ENCODE measurements around the gene HLA-DRB1. TPM values are rescaled to one million over a fixed set of nuclear protein-coding genes. Genes with fewer than 3 reads are reported as not detected.
"Not testable (repeated sequence)": the region's sequence is repeated elsewhere in the genome, so short reads cannot be mapped to it uniquely, and the experiment has no call there.

Gene HLA-DRB1
- total and polyA plus RNA-seq, 2 donors: 10.2 to 107 TPM

DNA sequence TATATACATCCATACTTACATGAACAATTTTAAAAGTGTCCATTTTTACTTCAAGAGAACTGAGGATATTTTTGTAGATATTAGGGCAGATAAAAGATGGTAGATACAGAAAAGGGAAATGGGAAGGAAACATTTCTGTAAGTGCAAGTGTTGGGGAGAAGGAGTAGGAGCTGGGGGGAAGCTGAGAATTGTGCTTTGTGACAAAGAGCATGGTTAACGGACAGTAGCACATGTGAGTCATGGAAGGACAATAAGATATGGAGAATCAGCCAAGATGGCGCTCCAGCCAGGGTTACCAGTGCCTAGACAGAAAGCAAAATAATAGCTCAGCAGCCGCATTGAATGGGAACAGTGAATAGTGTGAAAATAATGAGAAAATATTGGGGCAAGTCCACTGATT is 12.7 kb upstream of the HLA-DRB1 start:
- 58% methylated on average over 3 of the region's 3 CpGs for WGBS

DNA sequence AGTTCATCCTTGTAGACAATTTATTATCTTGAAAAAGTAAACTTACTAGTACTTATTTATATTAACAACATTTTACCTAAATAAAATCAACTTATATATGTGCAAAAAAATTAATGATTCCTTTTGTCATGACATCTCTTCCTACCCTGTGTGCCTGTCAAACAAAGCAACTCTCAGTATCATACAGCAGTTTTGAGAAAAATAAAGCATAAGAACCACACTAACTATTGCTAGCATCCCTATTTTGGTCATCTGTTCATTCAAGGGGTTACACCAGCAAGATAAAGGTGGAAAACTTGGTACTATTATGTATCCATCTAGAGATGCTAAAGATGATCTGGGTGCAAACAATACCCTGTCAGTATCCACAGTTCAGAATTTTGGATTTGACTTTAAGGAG is 7.4 kb upstream of the HLA-DRB1 start:
- DNase-seq (ENCODE audit: extremely low spot score): no peak
- Histone ChIP-seq H3K4me1 (ENCODE audit: insufficient read depth) (no peaks in the 10 kb centered on the region), H3K36me3 (ENCODE audit: insufficient read depth) (no peaks in the 10 kb centered on the region), H3K4me3 (ENCODE audit: low read depth, low read length) (no peak overlapping the region), H3K27ac (ENCODE audit: low read depth) (no peak overlapping the region)

More for the DNA sequence above, 12.7 kb upstream of the HLA-DRB1 start:
- H3K4me3 ChIP-seq (ENCODE audit: low read depth, low read length): no peak overlapping the region
- no peak for DNase-seq (ENCODE audit: extremely low spot score)
- no peaks in the 10 kb centered on the region for H3K4me1 ChIP-seq (ENCODE audit: insufficient read depth)
- no peak overlapping the region for H3K27ac ChIP-seq (ENCODE audit: low read depth)
- no peaks in the 10 kb centered on the region for H3K36me3 ChIP-seq (ENCODE audit: insufficient read depth)

GRCh38 chr6:32590713-32591112 is 1.1 kb upstream of the HLA-DRB1 start:
- WGBS: 87% methylated on average over 10 of the region's 10 CpGs
- H3K4me1 ChIP-seq (ENCODE audit: insufficient read depth); DNase-seq (ENCODE audit: extremely low spot score); H3K36me3 ChIP-seq (ENCODE audit: insufficient read depth); H3K27ac ChIP-seq (ENCODE audit: low read depth); H3K4me3 ChIP-seq (ENCODE audit: low read depth, low read length): not testable (repeated sequence)

- DNase-seq (ENCODE audit: extremely low spot score): no peak
- Histone ChIP-seq H3K36me3 (ENCODE audit: insufficient read depth) (no peaks in the 10 kb centered on the region), H3K4me1 (ENCODE audit: insufficient read depth) (no peaks in the 10 kb centered on the region), H3K4me3 (ENCODE audit: low read depth, low read length) (no peak overlapping the region), H3K27ac (ENCODE audit: low read depth) (no peak overlapping the region)
- WGBS: 89% methylated on average over 2 of the region's 2 CpGs
Observed at GRCh38 chr6:32588156-32588555, 1.5 kb downstream of the HLA-DRB1 start.

DNA sequence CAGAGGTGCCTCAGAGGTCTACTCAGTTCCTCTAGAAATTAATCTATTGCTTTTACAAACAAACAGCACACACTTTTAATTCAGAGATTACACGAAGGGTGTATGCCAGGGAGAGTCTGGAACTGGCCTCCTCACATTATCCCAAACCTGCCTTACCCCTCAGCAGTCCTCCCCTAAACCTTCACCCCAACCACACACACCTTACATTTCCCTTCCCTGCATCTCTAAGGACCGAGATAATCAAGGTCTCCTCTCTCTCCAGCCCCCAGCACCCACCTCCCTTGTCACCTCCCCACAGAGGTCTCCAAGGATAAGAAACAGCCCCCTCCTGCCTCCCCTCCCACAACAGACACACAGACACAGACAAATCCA is 6.1 kb downstream of the HLA-DRB1 start:
- no peaks in the 10 kb centered on the region for H3K4me1 ChIP-seq (ENCODE audit: insufficient read depth)
- no peaks in the 10 kb centered on the region for H3K36me3 ChIP-seq (ENCODE audit: insufficient read depth)
- 8% methylated on average over 2 of the region's 2 CpGs for whole genome bisulfite sequencing
- no peak overlapping the region for H3K4me3 ChIP-seq (ENCODE audit: low read depth, low read length)
- no peak overlapping the region for H3K27ac ChIP-seq (ENCODE audit: low read depth)
- no peak for DNase-seq (ENCODE audit: extremely low spot score)

DNA sequence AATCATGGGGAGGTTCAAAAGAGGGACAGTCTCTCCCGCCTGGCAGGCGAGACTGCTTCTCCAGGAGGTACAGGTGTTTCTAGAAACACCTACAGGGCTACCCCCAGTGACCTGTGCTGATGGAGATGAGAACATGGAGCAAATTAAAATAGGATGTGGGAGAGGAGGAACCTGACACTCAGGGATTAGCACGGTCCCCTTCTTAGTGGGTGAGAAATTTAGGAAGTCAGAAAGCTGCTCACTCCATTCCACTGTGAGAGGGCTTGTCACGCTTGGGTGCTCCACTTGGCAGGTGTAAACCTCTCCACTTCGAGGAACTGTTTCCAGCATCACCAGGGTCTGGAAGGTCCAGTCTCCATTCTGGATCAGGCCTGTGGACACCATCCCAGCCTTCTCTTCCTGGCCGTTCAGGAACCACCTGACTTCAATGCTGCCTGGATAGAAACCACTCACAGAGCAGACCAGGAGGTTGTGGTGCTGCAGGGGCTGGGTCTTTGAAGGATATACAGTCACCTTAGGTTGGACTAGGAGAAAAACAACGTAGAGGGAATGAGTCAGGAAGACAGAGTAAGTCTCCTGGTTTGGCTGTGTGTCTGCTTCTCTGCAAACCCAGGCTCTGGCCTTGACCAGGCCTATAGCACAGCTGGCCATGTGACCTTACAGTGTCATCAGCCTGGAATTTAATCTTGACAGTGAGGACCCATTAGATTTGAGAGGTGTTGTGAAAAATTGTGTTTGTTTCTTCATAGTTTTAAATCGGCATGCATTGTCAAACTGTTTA is 8.1 kb downstream of the HLA-DRB1 start:
- no peaks in the 10 kb centered on the region for H3K36me3 ChIP-seq (ENCODE audit: insufficient read depth)
- H3K4me3 ChIP-seq (ENCODE audit: low read depth, low read length): no peak overlapping the region
- WGBS: 30% methylated on average over 8 of the region's 8 CpGs
- H3K4me1 ChIP-seq (ENCODE audit: insufficient read depth): no peaks in the 10 kb centered on the region
- H3K27ac ChIP-seq (ENCODE audit: low read depth): no peak overlapping the region
- DNase-seq (ENCODE audit: extremely low spot score): no peak

- no peak overlapping the region for H3K27ac ChIP-seq (ENCODE audit: low read depth)
- DNase-seq (ENCODE audit: extremely low spot score): no peak
- no peaks in the 10 kb centered on the region for H3K4me1 ChIP-seq (ENCODE audit: insufficient read depth)
- H3K4me3 ChIP-seq (ENCODE audit: low read depth, low read length): no peak overlapping the region
- WGBS: 76% methylated on average over 4 of the region's 4 CpGs
- H3K36me3 ChIP-seq (ENCODE audit: insufficient read depth): no peaks in the 10 kb centered on the region
Observed at GRCh38 chr6:32580593-32580992, 9.1 kb downstream of the HLA-DRB1 start.

- no peaks in the 10 kb centered on the region for H3K4me1 ChIP-seq (ENCODE audit: insufficient read depth)
- H3K36me3 ChIP-seq (ENCODE audit: insufficient read depth): no peaks in the 10 kb centered on the region
- H3K4me3 ChIP-seq (ENCODE audit: low read depth, low read length): no peak overlapping the region
- no peak overlapping the region for H3K27ac ChIP-seq (ENCODE audit: low read depth)
- DNase-seq (ENCODE audit: extremely low spot score): no peak
- 13% methylated on average over 3 of the region's 3 CpGs for WGBS
Observed at GRCh38 chr6:32578962-32579361, 10.7 kb downstream of the HLA-DRB1 start.

GRCh38 chr6:32577493-32577892 is 12.2 kb downstream of the HLA-DRB1 start:
- DNase-seq (ENCODE audit: extremely low spot score); H3K4me1 ChIP-seq (ENCODE audit: insufficient read depth); H3K36me3 ChIP-seq (ENCODE audit: insufficient read depth); H3K27ac ChIP-seq (ENCODE audit: low read depth); H3K4me3 ChIP-seq (ENCODE audit: low read depth, low read length): not testable (repeated sequence)
- WGBS: 29% methylated on average over 5 of the region's 5 CpGs

- WGBS: 86% methylated on average over 1 of the region's 1 CpG
- no peak for DNase-seq (ENCODE audit: extremely low spot score)
- Histone ChIP-seq H3K4me1 (ENCODE audit: insufficient read depth) (no peaks in the 10 kb centered on the region), H3K27ac (ENCODE audit: low read depth) (no peak overlapping the region), H3K36me3 (ENCODE audit: insufficient read depth) (no peaks in the 10 kb centered on the region), H3K4me3 (ENCODE audit: low read depth, low read length) (no peak overlapping the region)
Observed at GRCh38 chr6:32576250-32576649, 13.4 kb downstream of the HLA-DRB1 start.

- H3K4me1 ChIP-seq (ENCODE audit: insufficient read depth): no peaks in the 10 kb centered on the region
- H3K36me3 ChIP-seq (ENCODE audit: insufficient read depth): no peaks in the 10 kb centered on the region
- no peak for DNase-seq (ENCODE audit: extremely low spot score)
- 20% methylated on average over 4 of the region's 4 CpGs for WGBS
- H3K4me3 ChIP-seq (ENCODE audit: low read depth, low read length): no peak overlapping the region
- H3K27ac ChIP-seq (ENCODE audit: low read depth): no peak overlapping the region
Observed at GRCh38 chr6:32570363-32570905, 19.2 kb downstream of the HLA-DRB1 start.

DNA sequence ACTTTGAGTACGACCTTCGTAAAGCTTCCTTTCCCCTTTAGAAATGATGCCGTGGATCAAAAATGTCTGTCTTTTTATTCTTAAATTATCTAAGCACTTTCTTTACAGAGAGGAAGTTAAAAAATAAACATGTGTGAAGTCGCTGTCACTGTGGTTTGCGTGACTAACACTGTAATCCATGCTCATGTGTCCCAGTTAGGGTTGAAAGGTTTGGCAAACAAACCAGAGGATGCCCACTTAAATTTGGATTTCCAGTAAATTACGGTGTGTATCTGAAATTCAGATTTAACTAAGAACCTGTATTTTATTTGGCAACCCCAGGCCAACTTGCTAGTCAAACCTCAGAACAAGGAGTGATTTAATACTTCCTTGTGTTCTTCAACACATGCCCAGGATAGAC is 21.1 kb downstream of the HLA-DRB1 start:
- H3K27ac ChIP-seq (ENCODE audit: low read depth): no peak overlapping the region
- no peak overlapping the region for H3K4me3 ChIP-seq (ENCODE audit: low read depth, low read length)
- DNase-seq (ENCODE audit: extremely low spot score): no peak
- WGBS: 33% methylated on average over 6 of the region's 6 CpGs
- H3K4me1 ChIP-seq (ENCODE audit: insufficient read depth): no peaks in the 10 kb centered on the region
- H3K36me3 ChIP-seq (ENCODE audit: insufficient read depth): no peaks in the 10 kb centered on the region

DNA sequence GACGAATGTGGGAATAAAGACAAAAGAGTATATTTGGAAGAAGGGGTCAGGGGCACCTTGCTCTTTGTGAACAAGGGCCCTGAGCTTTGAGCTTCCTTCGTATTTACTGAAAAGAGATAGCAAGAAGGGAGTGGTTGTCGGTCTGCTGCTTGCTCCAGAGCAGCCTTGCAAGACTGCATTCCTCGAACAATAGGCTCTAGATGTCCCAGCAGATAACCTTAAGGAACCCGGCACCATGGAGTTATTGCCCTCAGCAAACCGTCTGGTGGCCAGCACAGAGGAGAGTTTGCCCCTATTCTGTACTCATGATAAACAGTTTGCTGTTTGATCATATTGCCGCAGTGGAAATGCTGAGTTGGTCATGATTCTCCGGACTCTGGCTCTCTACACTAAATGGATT is 22.7 kb downstream of the HLA-DRB1 start:
- Histone ChIP-seq H3K4me1 (ENCODE audit: insufficient read depth) (no peaks in the 10 kb centered on the region), H3K4me3 (ENCODE audit: low read depth, low read length) (no peak overlapping the region), H3K36me3 (ENCODE audit: insufficient read depth) (no peaks in the 10 kb centered on the region), H3K27ac (ENCODE audit: low read depth) (no peak overlapping the region)
- 64% methylated on average over 8 of the region's 8 CpGs for WGBS
- DNase-seq (ENCODE audit: extremely low spot score): no peak

DNA sequence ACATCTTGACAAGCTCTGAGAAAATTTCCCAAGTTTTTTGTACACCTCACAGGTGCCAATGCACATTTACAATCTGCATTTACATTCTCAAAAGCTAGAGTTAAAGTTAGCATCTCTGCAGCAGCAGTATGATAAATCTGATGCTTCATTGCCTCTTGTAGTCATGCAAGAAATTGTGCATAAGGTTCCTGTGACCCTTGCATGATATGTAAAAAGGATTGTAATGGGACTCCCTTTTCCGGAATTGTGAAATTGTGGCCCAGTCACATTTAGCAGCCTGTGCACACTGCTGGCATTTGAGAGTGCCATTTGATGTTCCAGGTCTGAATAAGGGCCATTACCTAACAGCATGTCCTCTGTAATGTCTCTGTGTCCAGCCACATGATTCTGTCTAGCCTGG is 24.1 kb downstream of the HLA-DRB1 start:
- Histone ChIP-seq H3K4me3 (ENCODE audit: low read depth, low read length) (no peak overlapping the region), H3K36me3 (ENCODE audit: insufficient read depth) (no peaks in the 10 kb centered on the region), H3K27ac (ENCODE audit: low read depth) (no peak overlapping the region), H3K4me1 (ENCODE audit: insufficient read depth) (no peaks in the 10 kb centered on the region)
- 100% methylated on average over 1 of the region's 1 CpG for WGBS
- no peak for DNase-seq (ENCODE audit: extremely low spot score)
